HG02840 (cell line): ENCODE results near the gene ANKFN1.

Experiments
- ATAC-seq: cut with Tn5 transposase; IDR thresholded peaks from one replicate; pipeline ENCODE4 v1.9.1; 2021; ENCODE audit warnings: mild to moderate bottlenecking, moderate library complexity, moderate number of reproducible peaks; ENCODE audit not compliant: unreplicated experiment, low FRiP score

Gene ANKFN1, protein sequence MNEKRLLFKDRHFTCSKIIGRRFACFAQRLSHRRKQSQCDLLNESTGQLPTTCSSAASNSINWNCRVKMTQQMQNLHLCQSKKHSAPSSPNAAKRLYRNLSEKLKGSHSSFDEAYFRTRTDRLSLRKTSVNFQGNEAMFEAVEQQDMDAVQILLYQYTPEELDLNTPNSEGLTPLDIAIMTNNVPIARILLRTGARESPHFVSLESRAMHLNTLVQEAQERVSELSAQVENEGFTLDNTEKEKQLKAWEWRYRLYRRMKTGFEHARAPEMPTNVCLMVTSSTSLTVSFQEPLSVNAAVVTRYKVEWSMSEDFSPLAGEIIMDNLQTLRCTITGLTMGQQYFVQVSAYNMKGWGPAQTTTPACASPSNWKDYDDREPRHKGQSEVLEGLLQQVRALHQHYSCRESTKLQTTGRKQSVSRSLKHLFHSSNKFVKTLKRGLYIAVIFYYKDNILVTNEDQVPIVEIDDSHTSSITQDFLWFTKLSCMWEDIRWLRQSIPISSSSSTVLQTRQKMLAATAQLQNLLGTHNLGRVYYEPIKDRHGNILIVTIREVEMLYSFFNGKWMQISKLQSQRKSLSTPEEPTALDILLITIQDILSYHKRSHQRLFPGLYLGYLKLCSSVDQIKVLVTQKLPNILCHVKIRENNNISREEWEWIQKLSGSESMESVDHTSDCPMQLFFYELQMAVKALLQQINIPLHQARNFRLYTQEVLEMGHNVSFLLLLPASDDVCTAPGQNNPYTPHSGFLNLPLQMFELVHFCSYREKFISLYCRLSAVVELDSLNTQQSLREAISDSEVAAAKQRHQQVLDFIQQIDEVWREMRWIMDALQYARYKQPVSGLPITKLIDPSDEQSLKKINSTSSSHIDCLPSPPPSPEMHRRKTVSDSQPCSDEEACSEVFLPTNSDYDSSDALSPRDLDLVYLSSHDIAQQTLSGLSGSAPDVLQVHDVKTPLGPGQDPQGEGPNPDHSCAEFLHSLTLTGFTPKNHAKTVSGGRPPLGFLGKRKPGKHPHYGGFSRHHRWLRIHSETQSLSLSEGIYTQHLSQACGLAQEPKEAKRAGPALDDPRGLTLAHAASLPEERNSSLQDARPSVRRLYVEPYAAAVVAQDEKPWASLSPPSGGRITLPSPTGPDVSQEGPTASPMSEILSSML

DNA sequence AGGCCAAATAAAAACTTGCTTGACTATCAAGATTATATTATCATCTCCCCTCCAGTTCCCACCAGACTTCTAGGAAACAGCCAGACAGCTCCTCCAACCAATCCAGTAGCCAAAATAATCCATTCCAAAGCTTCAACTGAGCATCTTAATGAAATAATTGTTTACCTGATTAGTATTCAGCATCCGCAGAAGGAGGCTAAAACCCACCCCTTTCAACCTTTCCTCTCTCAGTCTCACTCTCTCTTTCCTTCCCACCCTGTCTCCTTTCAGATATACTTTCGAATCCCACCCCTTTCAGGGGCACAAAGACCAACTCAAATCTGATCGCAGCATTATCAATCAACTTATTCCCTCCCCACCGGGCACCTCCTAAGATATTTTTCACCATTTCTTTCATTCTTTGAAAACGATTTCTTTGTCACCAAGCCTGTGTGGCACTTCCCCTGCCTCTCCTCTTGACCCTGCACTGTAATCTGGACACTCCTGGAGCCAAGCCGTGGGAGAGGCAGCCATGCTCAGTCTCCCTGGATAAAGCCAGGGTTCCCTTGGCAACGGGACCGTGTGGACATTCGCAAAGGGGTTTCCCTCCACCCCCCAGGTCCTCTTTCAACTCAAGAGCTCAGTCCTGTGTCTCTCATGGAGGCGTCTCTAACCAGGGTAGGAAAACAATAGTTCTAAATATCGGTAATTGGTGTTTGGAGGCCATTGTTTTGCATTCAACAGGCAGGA, at the start of gene ANKFN1:
Gene ANKFN1 (plus strand): TSS at position 602 of the 729 bp plus-strand sequence. CDS start 59,193 bp downstream, outside the sequence.
- ATAC-seq: no peak

DNA sequence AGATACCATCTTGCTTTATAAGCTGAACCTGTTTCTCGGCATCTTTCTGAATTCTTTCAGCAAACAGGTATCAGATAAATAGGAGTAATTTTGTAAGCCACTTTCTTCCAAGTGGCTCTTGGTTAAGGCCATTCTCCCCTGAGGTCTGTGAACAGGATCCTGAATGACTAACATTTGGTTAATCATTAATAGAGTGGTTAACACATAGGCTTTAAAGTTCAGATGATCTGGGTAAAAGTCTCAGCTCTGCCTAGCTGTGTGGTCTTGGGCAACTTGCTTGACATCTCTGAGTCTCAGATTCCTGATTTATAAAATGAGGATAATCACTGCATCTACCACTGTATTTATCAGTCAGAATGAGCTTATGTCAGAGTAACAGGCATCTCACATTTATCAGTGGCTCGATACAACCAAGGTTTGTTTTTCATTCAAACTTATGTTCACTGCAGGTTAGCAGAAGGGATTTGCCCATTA, 44.4 kb upstream of the ANKFN1 start:
- ATAC-seq: no peak

DNA sequence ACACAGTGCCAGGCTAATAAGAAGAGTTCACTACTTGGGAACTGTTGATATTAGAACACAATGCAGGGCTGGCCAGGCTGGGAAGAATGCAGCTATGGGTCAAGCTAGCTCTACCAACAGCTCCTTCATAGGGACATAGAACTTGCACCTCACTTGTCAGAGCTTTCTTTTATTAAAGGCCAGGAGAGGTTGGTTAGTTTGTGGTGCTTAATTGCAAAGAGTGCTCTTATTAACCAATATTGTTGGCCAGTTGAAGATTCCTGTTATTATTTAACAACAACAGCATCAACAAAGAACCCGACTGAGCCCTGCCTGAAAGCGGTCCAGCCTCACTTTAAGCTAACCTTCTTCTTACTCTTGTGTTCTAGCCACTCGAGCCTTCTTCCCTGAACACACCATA, 43.4 kb upstream of the ANKFN1 start:
- ATAC-seq: no peak

DNA sequence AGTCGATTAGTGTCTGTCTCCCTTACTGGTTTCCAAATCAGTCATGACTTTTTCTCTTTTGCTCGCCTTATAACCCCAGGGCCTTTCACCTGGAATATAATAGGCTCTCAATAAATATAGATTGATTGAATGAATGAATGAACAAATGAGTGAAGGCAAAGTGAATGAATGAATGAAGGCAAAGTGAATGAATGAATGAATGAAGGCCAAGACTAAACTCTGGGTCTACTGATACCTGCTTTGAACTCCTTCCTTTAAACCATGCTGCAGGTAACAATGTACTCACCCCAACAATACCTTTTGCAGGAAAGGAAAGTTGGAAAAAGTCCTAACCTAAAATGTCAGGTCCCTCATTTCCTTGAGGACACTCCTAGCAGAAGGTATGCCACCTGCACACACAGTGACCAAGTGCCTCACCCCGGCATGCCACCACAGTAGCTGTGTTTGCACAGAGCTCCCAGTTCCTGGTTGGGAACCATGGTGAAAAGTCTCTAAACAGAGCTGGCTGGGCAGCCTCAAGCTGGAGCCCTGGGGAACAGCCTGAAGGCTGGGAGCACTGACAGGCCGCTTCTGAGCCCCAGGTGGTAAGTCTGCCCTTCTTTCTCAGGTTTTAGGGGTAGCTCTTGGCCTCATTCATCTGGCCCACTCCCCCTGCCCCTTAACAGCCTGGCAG, 42.7 kb upstream of the ANKFN1 start:
- ATAC-seq: no peak

DNA sequence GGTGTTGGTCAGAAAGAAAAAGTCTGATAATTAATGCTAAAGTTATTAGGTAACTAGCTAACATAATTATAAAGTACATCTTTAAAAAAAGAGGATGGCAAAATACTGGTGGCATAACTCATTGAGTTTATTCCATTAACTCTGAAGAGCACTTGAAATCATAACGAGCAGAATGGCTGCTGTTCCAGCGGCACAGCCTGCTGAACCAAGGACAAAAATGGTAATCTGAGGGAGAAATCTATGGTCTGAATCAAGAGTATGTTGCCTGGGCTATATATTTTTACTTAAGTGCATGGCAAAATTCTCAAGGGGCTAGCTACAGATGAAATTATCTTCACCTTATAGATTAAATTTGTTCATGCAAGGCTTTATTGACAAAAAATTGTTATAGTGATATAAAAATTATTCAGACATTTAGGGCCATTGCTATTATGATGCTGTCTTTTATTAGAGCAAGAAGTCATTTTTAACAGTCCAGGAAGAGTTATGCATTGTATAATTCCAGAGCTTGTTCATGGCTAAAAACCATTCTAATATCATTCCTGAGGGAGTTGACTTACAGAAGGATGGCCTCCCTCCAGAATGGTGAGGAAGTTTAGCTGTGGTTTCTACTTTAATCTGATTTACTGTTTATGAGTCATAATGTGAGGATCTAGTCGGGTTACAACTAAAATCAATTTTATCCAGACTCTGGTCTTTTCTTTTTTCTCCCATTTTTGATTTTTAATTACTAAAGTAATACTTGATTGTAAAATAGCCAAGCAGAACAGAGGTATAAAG, 41.4 kb upstream of the ANKFN1 start:
- no peak for ATAC-seq

DNA sequence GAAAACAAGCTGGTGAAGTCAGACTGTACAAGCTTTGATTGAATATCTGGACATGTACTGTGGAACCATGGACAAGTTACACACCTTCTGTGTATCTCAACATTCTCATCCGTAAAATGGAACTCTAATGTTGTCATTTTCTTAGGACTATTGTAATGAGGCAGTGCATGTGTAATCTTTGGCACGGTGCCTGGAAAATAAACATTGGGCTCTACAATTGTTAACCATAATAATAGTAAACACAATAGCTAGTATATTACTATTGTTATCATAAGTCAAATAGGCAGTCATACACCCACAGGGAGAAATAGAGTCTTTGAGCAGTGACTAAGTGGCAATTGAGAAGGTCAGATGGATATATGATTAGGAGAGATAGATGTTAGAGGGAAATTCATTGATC, 39.8 kb upstream of the ANKFN1 start:
- no peak for ATAC-seq

DNA sequence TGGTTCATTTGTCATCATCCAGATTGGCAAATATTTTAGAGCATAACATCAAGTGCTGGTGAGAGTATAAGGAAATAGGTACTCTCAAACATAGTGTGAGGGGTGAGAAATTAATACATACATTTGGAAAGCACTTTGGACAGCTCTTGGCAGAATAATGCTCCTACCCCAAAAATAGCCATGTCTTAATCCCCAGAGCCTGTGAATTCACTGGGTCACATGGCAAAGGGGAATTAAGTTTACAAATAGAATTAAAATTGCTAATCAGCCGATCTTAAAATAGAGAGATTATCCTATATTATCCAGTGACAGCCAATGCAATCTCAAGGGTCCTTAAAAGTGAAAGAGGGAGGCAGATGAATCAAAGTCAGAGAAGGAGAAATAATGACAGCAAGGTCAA, 38.8 kb upstream of the ANKFN1 start:
- ATAC-seq: no peak

DNA sequence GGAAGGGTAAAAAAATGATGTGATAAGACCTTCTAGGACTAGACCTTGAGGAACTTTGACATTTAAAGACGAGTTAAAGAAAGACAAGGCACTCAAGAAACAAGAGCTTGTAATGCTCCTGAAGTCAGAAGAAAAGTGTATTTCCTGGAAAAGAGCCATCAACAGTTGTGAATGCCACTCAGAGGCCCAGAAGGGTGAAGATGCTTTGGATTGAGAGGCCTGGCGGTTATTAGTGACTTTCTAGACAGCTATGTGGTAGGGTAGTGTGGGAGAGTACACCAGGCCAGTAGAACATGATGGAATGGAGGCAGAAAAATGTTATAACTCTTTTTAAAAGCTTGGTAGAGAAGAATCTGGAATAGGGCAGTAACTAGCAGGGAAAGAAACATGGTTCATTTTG, 34.1 kb upstream of the ANKFN1 start:
- no peak for ATAC-seq

DNA sequence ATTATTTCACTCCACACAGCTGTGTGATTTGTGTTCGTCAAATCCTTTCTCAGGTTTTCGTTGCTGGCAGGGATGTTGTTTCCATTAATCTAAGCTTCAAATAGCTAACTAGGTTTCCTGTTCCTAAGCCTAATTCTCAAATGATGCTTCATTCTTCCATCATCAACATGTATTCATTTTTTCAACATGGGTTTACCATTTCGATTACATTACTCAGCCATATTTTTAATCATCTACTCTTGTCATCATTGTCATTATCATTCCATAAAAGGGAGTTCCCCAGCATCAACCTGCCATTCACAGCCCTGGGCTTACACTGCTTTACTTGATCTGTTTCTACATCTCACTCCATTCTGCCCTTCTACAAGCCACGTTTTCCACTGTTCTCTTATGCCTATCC, 33.3 kb upstream of the ANKFN1 start:
- no peak for ATAC-seq

DNA sequence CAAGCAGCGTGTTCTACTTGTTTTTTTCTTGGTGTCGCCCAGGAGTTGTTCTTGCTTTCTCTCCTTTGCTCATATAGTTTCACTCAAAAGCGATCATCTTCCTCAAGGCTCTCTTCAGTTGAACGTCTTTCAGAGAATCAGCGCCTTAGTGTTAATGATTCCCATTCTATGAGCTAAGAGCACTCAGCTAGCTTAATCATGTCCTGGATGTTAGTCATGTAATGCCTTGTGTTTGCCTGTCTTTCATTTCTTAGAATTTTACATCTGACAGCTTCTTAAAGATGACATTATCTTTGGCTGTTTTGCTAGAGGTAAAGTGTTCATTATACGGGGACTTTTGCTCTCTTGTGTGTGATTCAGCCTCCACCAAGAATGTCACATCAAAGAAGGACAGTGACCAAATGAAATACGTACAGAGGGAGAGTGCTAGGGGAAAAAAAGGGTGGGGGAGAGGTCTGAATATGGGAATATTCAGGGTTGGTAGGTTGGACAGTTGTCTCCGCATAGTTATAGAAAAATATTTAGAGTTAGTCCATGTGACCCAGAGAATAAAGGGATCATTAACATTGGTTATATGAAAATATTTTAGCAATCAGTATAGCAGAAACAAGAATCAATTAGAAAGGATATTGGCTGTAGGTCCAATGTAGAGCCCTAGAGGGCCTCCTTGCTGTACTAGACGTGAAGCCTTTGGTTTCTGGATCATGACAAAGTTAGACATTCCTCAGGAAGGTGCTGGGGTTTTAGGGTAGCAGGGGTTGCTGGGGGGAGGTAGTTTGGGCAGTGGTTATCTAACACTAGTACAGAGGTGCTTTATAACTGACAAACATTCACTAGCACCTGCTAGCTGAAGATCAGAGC, 31.9 kb upstream of the ANKFN1 start:
- ATAC-seq: no peak

DNA sequence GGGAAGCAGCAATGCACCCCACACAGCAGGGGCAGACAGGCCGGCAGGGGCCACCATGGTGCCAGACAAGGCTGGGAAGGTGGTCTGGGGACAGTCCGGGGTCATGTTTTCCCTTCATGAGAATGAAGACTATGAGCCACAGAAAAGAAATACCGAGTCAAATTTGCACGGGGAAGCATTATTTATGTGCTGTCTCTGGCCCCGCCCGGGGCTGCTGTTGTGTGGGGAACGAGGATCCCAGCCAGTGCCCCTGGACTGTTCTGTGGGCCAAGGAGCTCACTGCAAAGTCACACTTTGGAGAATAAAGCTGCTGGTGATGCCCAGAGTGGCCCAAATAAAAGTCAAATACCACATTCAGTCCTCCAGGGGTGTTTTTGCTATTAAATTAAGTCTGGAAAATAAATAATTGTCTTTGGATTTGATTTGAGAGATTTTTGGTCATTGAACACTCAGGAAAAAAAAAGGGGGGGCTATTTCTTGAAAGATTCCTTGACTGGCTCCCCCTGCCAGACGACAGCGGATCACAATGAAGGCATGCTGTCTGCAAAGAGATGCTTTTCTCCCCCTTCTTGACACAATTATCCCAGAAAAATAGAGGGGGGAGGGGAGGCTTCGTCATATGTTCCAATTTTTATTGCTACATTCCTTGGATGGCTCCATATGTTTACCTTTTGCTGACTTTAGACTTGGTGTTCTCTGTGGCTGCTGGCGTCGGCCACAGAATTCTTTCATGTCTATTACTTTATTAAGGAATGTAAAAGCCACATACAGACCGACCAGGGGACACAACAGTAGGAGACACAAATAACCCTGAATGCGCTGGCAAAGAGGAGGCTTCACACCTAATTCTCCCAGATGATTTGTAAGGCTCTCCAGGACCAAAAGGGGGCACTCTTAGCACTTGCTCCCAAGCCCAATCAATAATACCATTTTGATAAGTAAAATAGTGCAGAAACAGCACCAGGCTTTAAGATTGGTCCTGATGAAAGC, 27.1 kb upstream of the ANKFN1 start:
- ATAC-seq: no peak

DNA sequence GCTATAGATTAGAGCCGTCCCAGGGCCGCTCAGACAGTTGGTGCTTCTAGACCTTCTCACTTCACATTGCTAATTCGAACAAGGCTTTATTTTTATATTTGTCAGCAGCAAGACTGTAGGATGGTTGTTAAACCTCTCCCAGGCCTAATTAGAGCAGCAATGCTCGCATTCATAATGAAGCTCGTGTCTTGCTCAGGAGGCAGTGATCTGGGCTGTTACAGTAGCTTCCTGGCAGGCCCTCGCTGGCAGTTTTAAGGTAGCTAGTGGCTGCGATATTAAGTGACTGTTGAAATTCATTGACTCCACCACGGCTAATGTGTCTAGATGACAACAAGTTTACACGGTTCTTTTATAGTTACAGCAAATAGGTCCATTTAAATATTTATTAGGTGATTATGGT, 23.2 kb upstream of the ANKFN1 start:
- ATAC-seq: no peak

DNA sequence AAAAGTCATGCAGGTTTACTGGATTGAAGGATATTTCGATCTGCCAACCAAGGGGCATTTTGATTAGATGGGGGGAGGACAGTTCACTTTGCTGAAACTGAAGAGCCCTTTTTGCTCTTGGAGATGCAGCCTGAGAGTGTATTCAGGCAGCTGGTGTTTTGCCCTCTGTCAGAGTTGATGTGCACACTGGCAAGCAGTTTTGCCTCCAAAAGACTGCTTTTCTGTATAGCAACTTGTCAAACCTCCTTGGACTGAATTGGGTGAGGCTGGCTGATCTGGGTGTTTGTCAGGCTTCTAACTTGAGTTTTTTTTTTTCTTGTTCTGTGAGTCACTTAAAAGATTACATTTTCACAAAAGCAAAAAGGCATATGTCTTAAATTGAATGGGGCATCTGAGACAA, 22.6 kb upstream of the ANKFN1 start:
- ATAC-seq: no peak

DNA sequence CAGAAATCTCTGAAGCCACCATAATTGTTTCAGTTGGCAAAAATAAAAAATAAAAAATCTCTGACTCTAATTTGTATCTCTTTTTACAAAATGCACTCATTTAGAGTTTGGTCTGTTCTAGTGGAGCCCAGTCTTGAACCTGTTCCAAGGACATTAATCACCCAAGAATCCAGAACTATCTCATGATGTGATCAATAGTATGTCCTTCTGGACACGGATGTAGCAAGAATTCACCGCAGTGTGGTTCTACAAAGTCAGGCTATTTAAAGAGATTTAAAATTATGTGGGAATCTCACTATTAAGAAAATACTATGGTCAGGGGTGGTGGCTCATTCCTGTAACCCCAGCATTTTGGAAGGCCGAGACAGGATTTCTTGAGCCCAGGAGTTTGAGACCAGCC, 21.8 kb upstream of the ANKFN1 start:
- no peak for ATAC-seq

DNA sequence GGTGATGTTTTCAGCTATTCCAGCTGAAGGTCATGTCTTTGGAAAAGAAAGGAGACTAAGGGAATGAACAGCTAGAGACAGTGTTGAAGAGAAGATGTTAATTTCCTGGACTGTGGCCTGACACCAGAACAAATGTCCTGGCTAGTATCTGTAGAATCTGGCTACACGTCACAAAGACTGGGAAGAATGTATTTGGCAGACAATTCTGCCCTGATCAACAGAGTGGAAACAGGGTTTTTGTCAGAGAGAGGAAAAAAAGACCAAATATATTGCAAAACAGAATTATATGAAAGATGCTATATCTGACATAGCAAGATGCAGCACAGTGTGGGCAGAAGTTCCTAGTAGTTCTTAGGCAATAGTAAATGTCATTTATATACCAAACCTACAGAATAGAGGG, 17.0 kb upstream of the ANKFN1 start:
- no peak for ATAC-seq

DNA sequence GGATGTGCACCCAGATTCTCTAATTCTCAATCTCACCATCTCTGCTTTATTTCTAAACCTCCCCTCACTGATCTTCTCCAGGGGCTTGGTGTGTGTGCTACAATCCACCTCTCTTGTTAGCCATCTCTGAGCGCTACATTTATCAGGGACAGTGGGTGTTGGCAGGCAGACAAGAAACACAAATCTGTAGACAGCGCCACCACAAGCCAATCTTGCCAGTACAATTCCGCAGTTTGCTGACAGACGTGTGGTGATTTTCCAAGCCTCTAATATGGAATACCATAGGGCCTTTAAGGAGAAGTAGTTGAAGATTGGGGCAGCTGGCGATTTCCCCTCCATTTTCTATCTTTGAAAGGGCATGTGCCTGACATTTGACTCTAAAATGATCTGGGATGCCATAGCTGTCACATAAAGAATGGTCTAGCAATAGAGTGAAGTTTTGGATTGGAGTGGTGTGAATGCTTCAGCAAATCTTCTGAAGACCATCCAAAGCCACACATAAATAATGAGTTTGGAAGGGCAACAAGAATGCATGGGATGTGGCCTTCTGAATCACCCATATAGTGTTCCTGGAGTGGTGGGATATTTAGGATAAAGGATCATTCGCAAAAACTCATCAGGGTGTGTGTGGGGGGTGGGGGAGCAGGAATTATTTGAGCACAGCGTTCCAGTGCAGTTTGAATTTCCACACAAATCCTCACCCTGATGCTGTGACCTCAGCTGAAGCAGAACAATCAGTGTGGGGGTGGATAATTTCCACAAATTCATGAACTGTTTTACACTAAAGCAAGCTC, 12.0 kb upstream of the ANKFN1 start:
- ATAC-seq: no peak
